ENCODE results near the gene TOLLIP.

DNA sequence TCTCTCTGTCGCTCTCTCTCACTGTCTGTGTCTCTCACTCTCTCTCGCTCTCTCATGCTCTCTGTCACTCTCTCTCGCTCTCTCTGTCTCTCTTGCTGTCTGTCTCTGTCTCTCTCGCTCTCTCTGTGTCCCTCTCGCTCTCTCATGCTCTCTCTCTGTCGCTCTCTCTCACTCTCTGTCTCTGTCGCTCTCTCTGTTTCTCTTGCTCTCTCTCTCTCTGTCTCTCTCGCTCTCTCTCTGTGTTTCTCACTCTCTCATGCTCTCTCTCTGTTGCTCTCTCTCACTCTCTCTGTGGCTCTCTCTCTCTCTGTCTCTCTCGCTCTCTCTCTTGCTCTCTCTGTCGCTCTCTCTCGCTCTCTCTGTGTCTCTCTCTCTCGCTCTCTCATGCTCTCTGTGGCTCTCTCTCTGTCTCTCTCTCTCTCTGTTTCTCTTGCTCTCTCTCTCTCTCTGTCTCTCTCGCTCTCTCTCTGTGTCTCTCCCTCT lies 47.1 kb upstream of the TOLLIP start:
- TF ChIP-seq, protein P1, sequence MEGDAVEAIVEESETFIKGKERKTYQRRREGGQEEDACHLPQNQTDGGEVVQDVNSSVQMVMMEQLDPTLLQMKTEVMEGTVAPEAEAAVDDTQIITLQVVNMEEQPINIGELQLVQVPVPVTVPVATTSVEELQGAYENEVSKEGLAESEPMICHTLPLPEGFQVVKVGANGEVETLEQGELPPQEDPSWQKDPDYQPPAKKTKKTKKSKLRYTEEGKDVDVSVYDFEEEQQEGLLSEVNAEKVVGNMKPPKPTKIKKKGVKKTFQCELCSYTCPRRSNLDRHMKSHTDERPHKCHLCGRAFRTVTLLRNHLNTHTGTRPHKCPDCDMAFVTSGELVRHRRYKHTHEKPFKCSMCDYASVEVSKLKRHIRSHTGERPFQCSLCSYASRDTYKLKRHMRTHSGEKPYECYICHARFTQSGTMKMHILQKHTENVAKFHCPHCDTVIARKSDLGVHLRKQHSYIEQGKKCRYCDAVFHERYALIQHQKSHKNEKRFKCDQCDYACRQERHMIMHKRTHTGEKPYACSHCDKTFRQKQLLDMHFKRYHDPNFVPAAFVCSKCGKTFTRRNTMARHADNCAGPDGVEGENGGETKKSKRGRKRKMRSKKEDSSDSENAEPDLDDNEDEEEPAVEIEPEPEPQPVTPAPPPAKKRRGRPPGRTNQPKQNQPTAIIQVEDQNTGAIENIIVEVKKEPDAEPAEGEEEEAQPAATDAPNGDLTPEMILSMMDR (IDR thresholded peaks at IDR 0.05), result no peak
- no peak for TF ChIP-seq POLR2A (IDR thresholded peaks at IDR 0.05)

Data from body of pancreas (tissue), 4 donors.